Caki2 (cell line): Measurements from ENCODE around the gene CYP26B1. TPM values are rescaled to one million over a fixed set of nuclear protein-coding genes. Genes with fewer than 3 reads are reported as not detected.

Experiments
- DNase-seq: peaks from one replicate; pipeline ENCODE4 v3.0.0-alpha.2; 2015; ENCODE audit warnings: low read depth
- in situ Hi-C: cut with HindIII; loops from 2 replicates; pipeline ENCODE4 v1.10.0; 2016; ENCODE audit warnings: low sequenced_read_pairs, low pct_unique_long_range_greater_than_20kb, mixed read lengths
- total RNA-seq: library from RNA; depleted of rRNA; stranded (reverse); fragments of >200 nt; shearing (Covaris generic); gene quantifications from 2 replicates; pipeline ENCODE4 v1.2.3, GENCODE V29; 2014; ENCODE audit warnings: low replicate concordance

CYP26B1 gene
- total RNA-seq, 1 experiment from 2014 or later: 5.4 TPM

GRCh38 chr2:72134997-72135800 lies 12.5 kb downstream of the CYP26B1 start:
- in situ Hi-C loops: no loop called here
- no peak for DNase-seq

GRCh38 chr2:72134408-72134996 lies 13.2 kb downstream of the CYP26B1 start:
- no peak for DNase-seq
- in situ Hi-C loops: no loop called here

- in situ Hi-C loops: no loop called here
- DNase-seq: no peak
Measured at GRCh38 chr2:72133721-72134407, 13.8 kb downstream of the CYP26B1 start.

- in situ Hi-C loops: no loop called here
- no peak for DNase-seq
Measured at GRCh38 chr2:72132981-72133720, 14.5 kb downstream of the CYP26B1 start.

- in situ Hi-C loops: no loop called here
- DNase-seq: no peak
Measured at GRCh38 chr2:72131916-72132841, 15.5 kb downstream of the CYP26B1 start.

GRCh38 chr2:72131371-72131891 lies 16.2 kb downstream of the CYP26B1 start:
- in situ Hi-C loops: no loop called here
- DNase-seq: no peak

- DNase-seq: no peak
- in situ Hi-C loops: no loop called here
Measured at GRCh38 chr2:72130659-72131360, 16.9 kb downstream of the CYP26B1 start.

GRCh38 chr2:72129681-72130340 lies 17.9 kb downstream of the CYP26B1 start:
- DNase-seq: no peak
- in situ Hi-C loops: no loop called here

- no peak for DNase-seq
- in situ Hi-C loops: no loop called here
Measured at GRCh38 chr2:72128843-72129227, 18.8 kb downstream of the CYP26B1 start.

GRCh38 chr2:72128059-72128842 lies 19.4 kb downstream of the CYP26B1 start:
- in situ Hi-C loops: no loop called here
- DNase-seq: no peak

GRCh38 chr2:72127401-72128058 lies 20.1 kb downstream of the CYP26B1 start:
- DNase-seq: no peak
- in situ Hi-C loops: no loop called here

- DNase-seq: no peak
- in situ Hi-C loops: no loop called here
Measured at GRCh38 chr2:72126186-72127100, 21.2 kb downstream of the CYP26B1 start.

GRCh38 chr2:72124376-72124775 lies 23.3 kb downstream of the CYP26B1 start:
- in situ Hi-C loops: no loop called here
- no peak for DNase-seq

GRCh38 chr2:72121153-72121552 lies 26.5 kb downstream of the CYP26B1 start:
- in situ Hi-C loops: no loop called here
- DNase-seq: no peak
